T-helper 2 cell treated with Interferon-gamma antibody and Interleukin-4, amounts not matched to agents 100 ng/mL and 5 ng/mL, for 36 hours (primary cell): ENCODE measurements around the gene FAM118B. TPM values are rescaled to one million over a fixed set of nuclear protein-coding genes. Genes with fewer than 3 reads are reported as not detected.

Experiments used
- intact Hi-C: fragments of 100-400 bp; cut with micrococcal nuclease; formaldehyde crosslinking; loops from one replicate; pipeline ENCODE4 v1.15.1; 2023
- total RNA-seq: library from RNA; stranded (reverse); gene quantifications from 2 replicates; pipeline ENCODE4 v1.2.3, GENCODE V29; 2022

The FAM118B gene
- total RNA-seq, 1 donor from 2014 or later: 11.8 TPM

GRCh38 chr11:126267650-126268049 lies 56.1 kb downstream of the FAM118B start:
- intact Hi-C loops: loop anchor here (1.0 to 5.0 kb wide), 3 partner anchors 88 to 640 kb away; partner anchors contain the start of genes CHEK1 and ST3GAL4

GRCh38 chr11:126268361-126268707 lies 56.8 kb downstream of the FAM118B start:
- intact Hi-C loops: loop anchor here (1.0 to 5.0 kb wide), 3 partner anchors 87 to 641 kb away; partner anchors contain the start of genes CHEK1 and ST3GAL4

- intact Hi-C loops: loop anchor here (1.0 to 5.0 kb wide), 8 partner anchors 14 to 677 kb away; partner anchors contain the start of genes CHEK1, DCPS, FAM118B and HYLS1
These were observed 57.4 kb downstream of the FAM118B start, which contains the start of the genes FOXRED1 and SRPRA for GRCh38 chr11:126268708-126269579. TSS of gene FOXRED1 (plus strand) at chr11:126269154. CDS start at chr11:126269207, 53 bp downstream. TSS of gene SRPRA (minus strand) at chr11:126268895. CDS start at chr11:126268804, 91 bp downstream.

GRCh38 chr11:126277322-126277721 lies 65.7 kb downstream of the FAM118B start:
- intact Hi-C loops: no loop called here

GRCh38 chr11:126277780-126278179 lies 66.2 kb downstream of the FAM118B start:
- intact Hi-C loops: no loop called here

- intact Hi-C loops: no loop called here
These were observed 67.6 kb downstream of the FAM118B start for GRCh38 chr11:126279191-126279590.

GRCh38 chr11:126280595-126280994 lies 69.0 kb downstream of the FAM118B start:
- intact Hi-C loops: no loop called here

GRCh38 chr11:126281245-126281644 lies 69.7 kb downstream of the FAM118B start:
- intact Hi-C loops: no loop called here

GRCh38 chr11:126281666-126282175 lies 70.1 kb downstream of the FAM118B start:
- intact Hi-C loops: loop anchor here (1.0 kb wide), 1 partner anchor 70 kb away; the partner anchor contains the start of genes FAM118B and RPUSD4

- intact Hi-C loops: loop anchor here (1.0 kb wide), 1 partner anchor 71 kb away; the partner anchor contains the start of genes FAM118B and RPUSD4
These were observed 70.8 kb downstream of the FAM118B start for GRCh38 chr11:126282361-126282735.

- intact Hi-C loops: loop anchor here (1.0 kb wide), 4 partner anchors 14 to 133 kb away; partner anchors contain the start of genes DCPS, FAM118B, FOXRED1 and RPUSD4
These were observed 71.4 kb downstream of the FAM118B start, which contains the start of gene TIRAP for GRCh38 chr11:126282736-126283591. TSS of gene TIRAP (plus strand) at chr11:126283093. CDS start at chr11:126290895, 7,802 bp downstream.

- intact Hi-C loops: no loop called here
These were observed 73.2 kb downstream of the FAM118B start for GRCh38 chr11:126284829-126285228.

GRCh38 chr11:126288237-126288636 lies 76.7 kb downstream of the FAM118B start:
- intact Hi-C loops: no loop called here

- intact Hi-C loops: no loop called here
These were observed 79.3 kb downstream of the FAM118B start for GRCh38 chr11:126290887-126291286.

- intact Hi-C loops: no loop called here
These were observed 82.1 kb downstream of the FAM118B start for GRCh38 chr11:126293726-126294125.

- intact Hi-C loops: no loop called here
These were observed 85.4 kb downstream of the FAM118B start for GRCh38 chr11:126297004-126297403.

GRCh38 chr11:126303623-126304456 lies 92.3 kb downstream of the FAM118B start, which contains the start of gene DCPS:
TSS of gene DCPS (plus strand) at chr11:126304060. CDS start at chr11:126304081, 21 bp downstream.
- intact Hi-C loops: loop anchor here (1.0 kb wide), 3 partner anchors 21 to 51 kb away; partner anchors contain the start of genes FOXRED1, ST3GAL4 and TIRAP

GRCh38 chr11:126304457-126305075 lies 93.0 kb downstream of the FAM118B start:
- intact Hi-C loops: loop anchor here (1.0 kb wide), 3 partner anchors 21 to 51 kb away; partner anchors contain the start of genes FOXRED1, ST3GAL4 and TIRAP

GRCh38 chr11:126305699-126306098 lies 94.1 kb downstream of the FAM118B start:
- intact Hi-C loops: no loop called here
